PC-3 (cell line): ENCODE data around the gene C9. TPM values are rescaled to one million over a fixed set of nuclear protein-coding genes. Genes with fewer than 3 reads are reported as not detected.
"Not testable (repeated sequence)": the region's sequence is repeated elsewhere in the genome, so short reads cannot be mapped to it uniquely, and the experiment has no call there.

ENCODE experiments used
- ATAC-seq: fragments of 200-7000 bp; cut with Tn5 transposase; 2 replicates; pipeline ENCODE4 v1.9.1; 2020; ENCODE audit warnings: mild to moderate bottlenecking, moderate library complexity
- BruUV-seq: library from RNA; stranded (reverse); fragments of 400-500 nt; replicated peaks from 2 replicates; lab custom pipeline; 2021; lab: Mats Ljungman, UMichigan
- CTCF ChIA-PET: fragments of 300-600 bp; sonication (Branson Sonifier 250); formaldehyde crosslinking; loops from one replicate; lab custom pipeline; 2022; ENCODE audit warnings: antibody characterized with exemption; lab: Charles Lee
- POLR2A ChIA-PET: fragments of 300-600 bp; sonication (Branson Sonifier 250); formaldehyde crosslinking; loops from one replicate; lab custom pipeline; 2022; ENCODE audit warnings: antibody characterized with exemption; ENCODE audit not compliant: unreplicated experiment; lab: Charles Lee
- DNase-seq: peaks from one replicate; pipeline ENCODE4 v3.0.0-alpha.2; 2015
- H2AFZ ChIP-seq: fragments of 300-600 bp; sonication (generic); 2 replicates; pipeline ENCODE4 v1.6.0; 2016; ENCODE audit warnings: antibody characterized with exemption, low read length
- H3F3A ChIP-seq: fragments of 300-600 bp; sonication (generic); one replicate; pipeline ENCODE4 v1.6.0; 2017; ENCODE audit warnings: antibody characterized with exemption, low read length, control low read depth, mild to moderate bottlenecking; ENCODE audit not compliant: unreplicated experiment
- H3K27ac ChIP-seq: fragments of 300-600 bp; sonication (generic); 2 replicates; pipeline ENCODE4 v1.5.1; 2016; ENCODE audit warnings: mild to moderate bottlenecking, low read length
- H3K27me3 ChIP-seq: fragments of 300-600 bp; sonication (generic); 2 replicates; pipeline ENCODE4 v1.6.1; 2016; ENCODE audit warnings: low read length, mixed read lengths
- H3K36me3 ChIP-seq: fragments of 300-600 bp; sonication (generic); 2 replicates; pipeline ENCODE4 v1.6.1; 2016; ENCODE audit warnings: low read depth, mixed run types, low read length, mixed read lengths
- H3K4me1 ChIP-seq: fragments of 300-600 bp; sonication (generic); 2 replicates; pipeline ENCODE4 v1.5.1; 2016; ENCODE audit warnings: low read length; ENCODE audit not compliant: insufficient read depth
- H3K4me2 ChIP-seq: fragments of 300-600 bp; sonication (generic); 2 replicates; pipeline ENCODE4 v1.6.0; 2016; ENCODE audit warnings: low read length
- H3K4me3 ChIP-seq: fragments of 300-600 bp; sonication (generic); 2 replicates; pipeline ENCODE4 v1.5.1; 2016; ENCODE audit warnings: mild to moderate bottlenecking, low read length, mixed read lengths
- H3K79me2 ChIP-seq: fragments of 300-600 bp; sonication (generic); 2 replicates; pipeline ENCODE4 v1.6.1; 2017; ENCODE audit warnings: low read length, mixed read lengths
- H3K9ac ChIP-seq: fragments of 300-600 bp; sonication (generic); 2 replicates; pipeline ENCODE4 v1.6.0; 2016; ENCODE audit warnings: mild to moderate bottlenecking, low read length
- H3K9me2 ChIP-seq: fragments of 300-600 bp; sonication (generic); replicated peaks from 2 replicates; pipeline ENCODE4 v1.6.1; 2016; ENCODE audit warnings: mixed run types, low read length, mixed read lengths
- H3K9me3 ChIP-seq: fragments of 300-600 bp; sonication (generic); 2 replicates; pipeline ENCODE4 v1.6.1; 2016; ENCODE audit warnings: low read length, mixed read lengths
- H4K20me1 ChIP-seq: fragments of 300-600 bp; sonication (generic); 2 replicates; pipeline ENCODE4 v1.6.1; 2016; ENCODE audit warnings: low read length, mixed read lengths
- CTCF ChIP-seq: fragments of 300-600 bp; sonication (generic); conservative IDR thresholded peaks from 2 replicates; pipeline ENCODE4 v1.5.1; 2017; ENCODE audit warnings: antibody characterized with exemption, low read depth, mild to moderate bottlenecking, low read length
- EZH2 ChIP-seq: fragments of 300-600 bp; sonication (generic); IDR thresholded peaks from one replicate; pipeline ENCODE4 v1.6.1; 2017; ENCODE audit warnings: antibody characterized with exemption, mild to moderate bottlenecking, low read length; ENCODE audit not compliant: unreplicated experiment
- EZH2phosphoT487 ChIP-seq: fragments of 300-600 bp; sonication (generic); IDR thresholded peaks from 2 replicates; pipeline ENCODE4 v1.6.1; 2018; ENCODE audit warnings: mild to moderate bottlenecking, antibody characterized with exemption, low read length, borderline replicate concordance
- intact Hi-C: fragments of 100-400 bp; cut with micrococcal nuclease; formaldehyde crosslinking; loops from 2 replicates; pipeline ENCODE4 v1.9.0; 2023
- total RNA-seq: library from RNA; depleted of rRNA; stranded (reverse); fragments of >200 nt; gene quantifications from 2 replicates; pipeline ENCODE4 v1.2.3, GENCODE V29; 2014

C9 gene
- total RNA-seq, 1 experiment from 2014 or later, result not detected

- no peak overlapping the region for H3K9ac ChIP-seq
- H3F3A ChIP-seq, result no peaks in the 10 kb centered on the region
- POLR2A ChIA-PET, result no interaction called here
- H3K27ac ChIP-seq, result no peak overlapping the region
- no peaks in the 10 kb centered on the region for H3K36me3 ChIP-seq
- ATAC-seq, result no peak
- no peak overlapping the region for H3K4me2 ChIP-seq
- no peaks in the 10 kb centered on the region for H3K27me3 ChIP-seq
- 0 out of 2 replicates have a peak, but pooled peaks cover 3% of the 10 kb centered on the region for H3K9me2 ChIP-seq
- TF ChIP-seq EZH2, result no peak
- no peak for TF ChIP-seq CTCF
- no peak for TF ChIP-seq EZH2phosphoT487
- no peaks in the 10 kb centered on the region for H3K79me2 ChIP-seq
- no peak overlapping the region for H2AFZ ChIP-seq
- H4K20me1 ChIP-seq, result no peaks in the 10 kb centered on the region
- no TSS peak for BruUV-seq
- H3K4me1 ChIP-seq, result no peaks in the 10 kb centered on the region
- intact Hi-C loops, result no loop called here
- no peak for DNase-seq
- no peaks in the 10 kb centered on the region for H3K9me3 ChIP-seq
- CTCF ChIA-PET, result no interaction called here
- H3K4me3 ChIP-seq, result no peak overlapping the region
These were observed 40.8 kb downstream of the C9 start for GRCh38 chr5:39323542-39323941.

- Histone ChIP-seq H3K36me3 (no peaks in the 10 kb centered on the region), H3K4me1 (no peaks in the 10 kb centered on the region), H3K9ac (no peak overlapping the region), H4K20me1 (no peaks in the 10 kb centered on the region), H3K79me2 (no peaks in the 10 kb centered on the region), H2AFZ (no peak overlapping the region), H3K27ac (no peak overlapping the region), H3K9me2 (0 out of 2 replicates have a peak, but pooled peaks cover 3% of the 10 kb centered on the region), H3K27me3 (no peaks in the 10 kb centered on the region), H3K4me3 (no peak overlapping the region), H3K4me2 (no peak overlapping the region), H3F3A (no peaks in the 10 kb centered on the region), H3K9me3 (no peaks in the 10 kb centered on the region)
- ChIA-PET CTCF (no interaction called here), POLR2A (no interaction called here)
- no peak for ATAC-seq
- intact Hi-C loops, result no loop called here
- TF ChIP-seq EZH2 (no peak), EZH2phosphoT487 (no peak), CTCF (no peak)
- DNase-seq, result no peak
- BruUV-seq, result no TSS peak
These were observed 44.9 kb downstream of the C9 start for GRCh38 chr5:39319395-39319794.

- ATAC-seq, BruUV-seq, CTCF ChIA-PET: not testable (repeated sequence)
These were observed 47.8 kb downstream of the C9 start for GRCh38 chr5:39316464-39316863.

More at GRCh38 chr5:39316464-39316863, 47.8 kb downstream of the C9 start:
- H3K4me3 ChIP-seq, H3K9ac ChIP-seq, POLR2A ChIA-PET, H3K4me1 ChIP-seq, DNase-seq, H3K79me2 ChIP-seq, H3K27ac ChIP-seq, H3F3A ChIP-seq, H3K27me3 ChIP-seq, H3K36me3 ChIP-seq, H3K9me3 ChIP-seq, H2AFZ ChIP-seq, H3K9me2 ChIP-seq, H3K4me2 ChIP-seq, intact Hi-C loops, H4K20me1 ChIP-seq: not testable (repeated sequence)
